Forelimb muscle (tissue), 1 donor: ENCODE data around the gene MARCHF9. TPM values are rescaled to one million over a fixed set of nuclear protein-coding genes. Genes with fewer than 3 reads are reported as not detected.

Source experiments
- DNase-seq: peaks from one replicate; pipeline ENCODE4 v3.0.0-alpha.2; 2013; ENCODE audit warnings: low read depth
- polyA plus RNA-seq: library from polyadenylated mRNA; unstranded; fragments of 120-200 nt; gene quantifications from one replicate; pipeline ENCODE4 v1.2.1, GENCODE V29; 2013; ENCODE audit not compliant: insufficient read length

The MARCHF9 gene
- polyA plus RNA-seq, 1 donor, result 8.3 TPM

DNA sequence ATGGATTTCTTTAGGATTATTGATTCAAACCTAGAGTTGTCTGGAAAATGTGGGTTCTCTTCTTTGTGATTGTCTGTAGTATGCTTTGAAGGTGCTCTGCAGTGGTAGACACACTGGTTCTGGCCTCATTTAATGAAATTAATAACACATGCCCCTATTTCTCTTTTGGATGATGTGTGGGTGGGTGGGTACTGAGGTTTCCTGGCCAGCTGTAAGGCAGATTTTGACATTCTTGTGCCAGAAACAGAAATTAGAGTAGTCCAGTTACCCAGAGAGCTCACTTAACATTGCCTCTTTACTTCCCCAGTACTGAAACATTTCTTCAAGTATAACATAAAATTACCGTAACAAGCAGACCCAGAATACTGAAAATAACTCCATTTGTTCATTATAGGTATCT lies 42.1 kb downstream of the MARCHF9 start:
- no peak for DNase-seq

DNA sequence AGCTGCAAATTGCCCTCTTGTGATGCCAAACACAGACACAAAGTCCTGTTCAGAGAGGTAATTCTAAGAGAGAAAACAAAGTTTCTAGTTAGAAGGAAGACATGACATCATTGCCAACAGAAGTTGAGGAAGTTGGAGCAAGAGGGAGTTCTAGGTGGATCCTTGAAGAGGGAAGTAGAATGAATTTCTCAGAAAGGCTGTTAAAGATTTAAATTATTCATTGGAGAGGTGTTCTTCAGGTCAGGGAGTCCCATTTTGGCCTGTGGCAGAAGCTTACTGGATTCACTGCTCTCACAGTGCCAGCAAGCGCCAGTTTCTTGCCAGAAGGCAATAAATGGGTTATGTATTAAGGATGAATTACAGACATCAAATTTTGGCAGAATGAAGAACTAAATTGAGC lies 43.0 kb downstream of the MARCHF9 start:
- DNase-seq, result no peak

GRCh38 chr12:57800965-57801364 lies 46.1 kb downstream of the MARCHF9 start:
- no peak for DNase-seq

- DNase-seq, result no peak
Measured at GRCh38 chr12:57802607-57803006, 47.7 kb downstream of the MARCHF9 start.

- no peak for DNase-seq
Measured at GRCh38 chr12:57803319-57803893, 48.5 kb downstream of the MARCHF9 start.

GRCh38 chr12:57806677-57807076 lies 51.8 kb downstream of the MARCHF9 start:
- DNase-seq, result no peak

DNA sequence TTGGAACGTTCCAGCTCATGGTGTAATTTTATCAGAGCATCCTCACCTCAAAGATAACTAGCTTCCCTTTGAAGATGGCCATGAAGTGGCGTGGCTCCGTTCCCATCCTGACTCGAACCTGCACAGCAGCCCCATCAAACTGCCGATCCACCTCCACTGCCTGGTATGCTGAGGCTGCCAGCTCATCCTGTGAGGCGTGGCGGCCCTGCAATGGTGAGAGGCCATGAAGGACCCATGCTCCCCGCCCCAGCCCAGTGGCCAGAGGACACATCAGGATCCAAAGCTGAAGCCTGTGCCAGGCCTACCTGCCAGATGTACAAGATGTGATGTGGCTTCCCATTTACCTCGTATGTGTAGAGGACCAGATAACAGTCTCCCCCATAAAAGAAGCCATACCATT lies 52.4 kb downstream of the MARCHF9 start:
- no peak for DNase-seq

DNA sequence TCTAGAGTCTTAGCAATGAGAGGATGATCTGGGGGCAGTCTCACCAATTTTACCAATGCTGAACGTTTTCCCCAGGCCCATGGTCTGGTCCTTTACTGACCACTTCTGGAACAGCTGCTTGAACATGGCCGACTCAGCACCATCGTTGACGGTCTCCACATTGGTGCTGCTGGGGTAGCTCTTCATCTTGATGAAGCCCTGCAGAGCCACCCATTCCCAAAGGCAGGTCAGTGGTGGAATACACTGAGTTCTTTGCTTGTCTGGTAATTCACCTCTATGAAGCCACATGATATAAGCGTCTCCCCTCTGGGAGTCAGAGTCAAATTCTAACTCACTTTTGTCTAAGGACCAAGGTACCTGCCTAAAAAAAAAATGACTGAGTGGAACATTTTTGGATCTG lies 53.4 kb downstream of the MARCHF9 start:
- no peak for DNase-seq

- DNase-seq, result no peak
Measured at GRCh38 chr12:57809425-57809824, 54.5 kb downstream of the MARCHF9 start.

Other genes starting within 250 kb of the MARCHF9 start
- 12.6 TPM for gene DDIT3, start 234.6 kb upstream of the MARCHF9 start, polyA plus RNA-seq
- 43.1 TPM for gene MBD6, start 232.3 kb upstream of the MARCHF9 start, polyA plus RNA-seq
- 148 TPM for gene DCTN2, start 207.9 kb upstream of the MARCHF9 start, polyA plus RNA-seq
- 0.03 TPM for gene KIF5A, start 205.1 kb upstream of the MARCHF9 start, polyA plus RNA-seq
- gene PIP4K2C, start 163.9 kb upstream of the MARCHF9 start, polyA plus RNA-seq, result 10.6 TPM
- 22.4 TPM for gene DTX3, start 150.3 kb upstream of the MARCHF9 start, polyA plus RNA-seq
- gene ARHGEF25, start 143.7 kb upstream of the MARCHF9 start, polyA plus RNA-seq, result 25.4 TPM
- 2.1 TPM for gene B4GALNT1, start 121.9 kb upstream of the MARCHF9 start, polyA plus RNA-seq
- gene OS9, start 61.0 kb upstream of the MARCHF9 start, polyA plus RNA-seq, result 107 TPM
- gene AGAP2, start 16.4 kb upstream of the MARCHF9 start, polyA plus RNA-seq, result 8.2 TPM
- 40.9 TPM for gene TSPAN31, start 10.1 kb upstream of the MARCHF9 start, polyA plus RNA-seq
- gene CDK4, start 2.8 kb upstream of the MARCHF9 start, polyA plus RNA-seq, result 134 TPM
- 0.86 TPM for gene CYP27B1, start 12.0 kb downstream of the MARCHF9 start, polyA plus RNA-seq
- gene METTL1, start 17.0 kb downstream of the MARCHF9 start, polyA plus RNA-seq, result 24.4 TPM
- gene EEF1AKMT3, start 17.5 kb downstream of the MARCHF9 start, polyA plus RNA-seq, result 6.9 TPM
- gene TSFM, start 27.7 kb downstream of the MARCHF9 start, polyA plus RNA-seq, result 30.0 TPM
- gene AVIL, start 63.6 kb downstream of the MARCHF9 start, polyA plus RNA-seq, result 24.6 TPM
- gene CTDSP2, start 91.6 kb downstream of the MARCHF9 start, polyA plus RNA-seq, result 195 TPM
- gene ATP23, start 186.5 kb downstream of the MARCHF9 start, polyA plus RNA-seq, result 5.3 TPM